ENCODE data around the gene QSER1. TPM values are rescaled to one million over a fixed set of nuclear protein-coding genes. Genes with fewer than 3 reads are reported as not detected.

QSER1 gene
- total RNA-seq (2021) (98.6 and 111 TPM in 2 replicates), Bru-seq, nascent RNA (percentile 97 among the genes with signal in this experiment), BruChase-seq, experiment 1, labeled RNA remaining after a 2-hour chase (percentile 98 among the genes with signal in this experiment), BruChase-seq, experiment 2, labeled RNA remaining after a 6-hour chase (percentile 98 among the genes with signal in this experiment)
- long read RNA-seq, full-length matches to known transcripts = 1 of 18 reads
- long read RNA-seq, partial matches to known transcripts = 5 of 18 reads
- long read RNA-seq, other reads (novel, unspliced or antisense) = 12 of 18 reads

DNA sequence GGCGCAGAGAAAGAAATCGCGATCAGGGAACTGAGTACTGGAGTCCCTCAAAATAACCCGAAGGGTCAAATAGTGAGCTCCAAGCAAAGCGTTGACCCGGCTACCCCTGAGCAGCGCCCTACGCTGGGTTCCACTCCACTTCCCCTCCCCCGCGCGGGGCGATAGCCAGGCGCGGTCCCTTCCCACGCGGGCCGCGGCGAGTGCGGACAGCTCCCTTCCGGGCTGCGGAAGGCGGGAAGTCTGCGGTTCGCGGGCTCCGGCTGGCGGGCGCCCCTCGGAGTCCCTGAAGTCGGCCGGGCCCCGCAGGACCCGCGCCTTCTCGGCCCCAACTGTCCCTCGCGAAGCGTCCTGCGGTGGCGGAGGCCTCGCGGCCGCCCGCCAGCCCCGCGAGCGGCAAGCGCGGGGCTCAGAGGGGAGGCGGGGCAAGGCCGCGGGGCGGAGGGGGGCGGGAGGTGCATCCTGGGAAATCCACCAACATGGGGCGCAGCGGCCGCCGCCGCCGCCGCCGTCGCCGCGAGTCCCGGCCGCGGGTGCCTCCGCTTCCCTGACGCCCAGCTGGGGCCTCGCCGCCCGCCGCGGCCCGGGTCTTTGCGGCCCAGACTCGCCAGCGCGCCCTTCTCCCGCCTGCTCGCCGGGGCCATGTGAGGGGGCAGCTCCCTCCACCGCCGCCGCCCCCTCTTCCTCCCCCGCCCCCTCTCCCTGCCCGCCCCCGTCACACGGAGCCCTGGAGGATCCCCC is at the start of gene QSER1:
TSS of gene QSER1 (plus strand) at position 457 of the 738 bp plus-strand sequence. CDS start 315 bp downstream, outside the sequence.
- BruUV-seq (replicated peaks) = no TSS peak
- H3K9me3 ChIP-seq (ENCODE audit: low read depth, low read length, poor library complexity, severe bottlenecking) = no peaks in the 10 kb centered on the region
- peak; percentile 93 for DNase-seq (ENCODE audit: low spot score)
- H3K36me3 ChIP-seq (ENCODE audit: insufficient read depth, low read length, poor library complexity, severe bottlenecking) = no peaks in the 10 kb centered on the region
- TF ChIP-seq EZH2 (IDR thresholded peaks at IDR 0.05; ENCODE audit: borderline replicate concordance, low read depth, low read length, poor library complexity, severe bottlenecking) = no peak
- TF ChIP-seq, protein P1, sequence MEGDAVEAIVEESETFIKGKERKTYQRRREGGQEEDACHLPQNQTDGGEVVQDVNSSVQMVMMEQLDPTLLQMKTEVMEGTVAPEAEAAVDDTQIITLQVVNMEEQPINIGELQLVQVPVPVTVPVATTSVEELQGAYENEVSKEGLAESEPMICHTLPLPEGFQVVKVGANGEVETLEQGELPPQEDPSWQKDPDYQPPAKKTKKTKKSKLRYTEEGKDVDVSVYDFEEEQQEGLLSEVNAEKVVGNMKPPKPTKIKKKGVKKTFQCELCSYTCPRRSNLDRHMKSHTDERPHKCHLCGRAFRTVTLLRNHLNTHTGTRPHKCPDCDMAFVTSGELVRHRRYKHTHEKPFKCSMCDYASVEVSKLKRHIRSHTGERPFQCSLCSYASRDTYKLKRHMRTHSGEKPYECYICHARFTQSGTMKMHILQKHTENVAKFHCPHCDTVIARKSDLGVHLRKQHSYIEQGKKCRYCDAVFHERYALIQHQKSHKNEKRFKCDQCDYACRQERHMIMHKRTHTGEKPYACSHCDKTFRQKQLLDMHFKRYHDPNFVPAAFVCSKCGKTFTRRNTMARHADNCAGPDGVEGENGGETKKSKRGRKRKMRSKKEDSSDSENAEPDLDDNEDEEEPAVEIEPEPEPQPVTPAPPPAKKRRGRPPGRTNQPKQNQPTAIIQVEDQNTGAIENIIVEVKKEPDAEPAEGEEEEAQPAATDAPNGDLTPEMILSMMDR (conservative IDR thresholded peaks at IDR 0.05; ENCODE audit: low read depth, low read length) = no peak
- intact Hi-C loops (cut with micrococcal nuclease; ENCODE audit: unreplicated experiment) = loop anchor here (2.0 to 5.0 kb wide), 3 partner anchors 20 to 175 kb away; no protein-coding TSS in a partner anchor
- POLR2A ChIA-PET (ENCODE audit: low non-redundant PET) = interaction anchor here (0.6 kb wide), 2 partner anchors 51 to 72 kb away, joined by 3 read pairs; no protein-coding TSS in a partner anchor
- H3K4me1 ChIP-seq (ENCODE audit: insufficient read depth, low read length, poor library complexity, severe bottlenecking) = peaks cover 32% of the 10 kb centered on the region
- H3K27me3 ChIP-seq (replicated peaks; ENCODE audit: insufficient read depth, low read depth, low read length, poor library complexity) = no peaks in the 10 kb centered on the region
- CTCF ChIA-PET = interaction anchor here (0.6 to 1.2 kb wide), 4 partner anchors 13 to 850 kb away, joined by 3 to 5 read pairs (median 4); no protein-coding TSS in a partner anchor
- peak within 1 kb of the TSS; percentile 77 for H3K4me3 ChIP-seq (ENCODE audit: low read depth, low read length, poor library complexity, severe bottlenecking)
- H3K27ac ChIP-seq (ENCODE audit: low read depth, low read length, poor library complexity, severe bottlenecking) = peak within 1 kb of the TSS; percentile 94

DNA sequence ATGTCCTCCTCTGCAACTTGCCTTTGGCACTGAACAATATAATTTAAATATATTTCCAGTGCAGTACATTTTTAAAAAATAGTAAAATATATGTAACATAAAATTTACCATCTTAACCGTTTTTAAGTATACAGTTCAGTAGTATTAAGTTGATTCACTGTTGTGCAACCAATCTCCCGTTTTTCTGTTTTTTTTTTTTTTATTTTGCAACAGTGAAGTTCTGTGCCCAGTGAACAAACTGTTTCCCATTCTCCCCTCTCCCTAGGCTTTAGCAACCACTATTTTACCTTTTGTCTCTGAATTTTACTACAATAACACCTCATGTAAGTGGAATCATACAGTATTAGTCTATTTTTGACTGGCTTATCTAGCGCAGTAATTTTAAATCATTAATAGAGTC is 49.1 kb upstream of the QSER1 start:
- H3K27ac ChIP-seq (ENCODE audit: low read depth, low read length, poor library complexity, severe bottlenecking) = no peak overlapping the region
- no peak for DNase-seq (ENCODE audit: low spot score)
- peaks cover 8% of the 10 kb centered on the region for H3K4me1 ChIP-seq (ENCODE audit: insufficient read depth, low read length, poor library complexity, severe bottlenecking)
- no peaks in the 10 kb centered on the region for H3K36me3 ChIP-seq (ENCODE audit: insufficient read depth, low read length, poor library complexity, severe bottlenecking)
- POLR2A ChIA-PET (ENCODE audit: low non-redundant PET) = interaction anchor here (0.6 kb wide), 1 partner anchor 457 kb away, joined by 3 read pairs; no protein-coding TSS in a partner anchor
- intact Hi-C loops (cut with micrococcal nuclease; ENCODE audit: unreplicated experiment) = no loop called here
- H3K27me3 ChIP-seq (replicated peaks; ENCODE audit: insufficient read depth, low read depth, low read length, poor library complexity) = no peaks in the 10 kb centered on the region
- H3K9me3 ChIP-seq (ENCODE audit: low read depth, low read length, poor library complexity, severe bottlenecking) = no peaks in the 10 kb centered on the region
- no peak overlapping the region for H3K4me3 ChIP-seq (ENCODE audit: low read depth, low read length, poor library complexity, severe bottlenecking)
- no peak for TF ChIP-seq EZH2 (IDR thresholded peaks at IDR 0.05; ENCODE audit: borderline replicate concordance, low read depth, low read length, poor library complexity, severe bottlenecking)
- TF ChIP-seq, protein P1 (conservative IDR thresholded peaks at IDR 0.05; ENCODE audit: low read depth, low read length) = no peak
- BruUV-seq (replicated peaks) = no TSS peak
- CTCF ChIA-PET = no interaction called here

DNA sequence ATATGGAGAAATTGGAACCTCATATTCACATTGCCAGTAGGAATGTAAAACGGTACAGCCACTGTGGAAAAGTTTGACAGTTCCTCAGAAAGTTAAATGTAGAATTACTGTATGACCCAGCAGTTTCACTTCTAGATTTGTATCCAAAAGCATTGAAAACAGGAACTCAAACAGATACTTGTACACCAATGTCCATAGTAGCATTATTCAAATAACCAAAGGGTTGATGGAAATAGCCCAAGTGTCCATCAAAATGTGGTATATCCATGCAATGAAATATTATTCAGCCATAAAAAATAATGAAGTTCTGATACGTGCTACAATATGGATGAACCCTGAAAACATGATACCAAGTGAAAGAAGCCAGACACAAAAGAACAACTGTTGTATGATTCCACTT is 45.1 kb upstream of the QSER1 start:
- TF ChIP-seq, protein P1 (conservative IDR thresholded peaks at IDR 0.05; ENCODE audit: low read depth, low read length) = no peak
- no peak for TF ChIP-seq EZH2 (IDR thresholded peaks at IDR 0.05; ENCODE audit: borderline replicate concordance, low read depth, low read length, poor library complexity, severe bottlenecking)
- Histone ChIP-seq H3K4me3 (ENCODE audit: low read depth, low read length, poor library complexity, severe bottlenecking) (no peak overlapping the region), H3K27me3 (replicated peaks; ENCODE audit: insufficient read depth, low read depth, low read length, poor library complexity) (no peaks in the 10 kb centered on the region), H3K4me1 (ENCODE audit: insufficient read depth, low read length, poor library complexity, severe bottlenecking) (peaks cover 10% of the 10 kb centered on the region), H3K9me3 (ENCODE audit: low read depth, low read length, poor library complexity, severe bottlenecking) (no peaks in the 10 kb centered on the region), H3K27ac (ENCODE audit: low read depth, low read length, poor library complexity, severe bottlenecking) (no peak overlapping the region), H3K36me3 (ENCODE audit: insufficient read depth, low read length, poor library complexity, severe bottlenecking) (no peaks in the 10 kb centered on the region)
- DNase-seq (ENCODE audit: low spot score) = no peak
- intact Hi-C loops (cut with micrococcal nuclease; ENCODE audit: unreplicated experiment) = no loop called here
- BruUV-seq (replicated peaks) = no TSS peak
- CTCF ChIA-PET = interaction anchor here (0.6 kb wide), 1 partner anchor 19 kb away, joined by 3 read pairs; no protein-coding TSS in a partner anchor
- POLR2A ChIA-PET (ENCODE audit: low non-redundant PET) = no interaction called here
